NCI-H1694 (cell line): ENCODE measurements around the gene ADAM33.
A peak's percentile ranks its signal among the peaks of the same experiment; 100 is the strongest.

ENCODE experiments used
- DNase-seq: peaks from one replicate; lab custom pipeline; 2025; lab: John Stamatoyannopoulos, UW

The ADAM33 gene

DNA sequence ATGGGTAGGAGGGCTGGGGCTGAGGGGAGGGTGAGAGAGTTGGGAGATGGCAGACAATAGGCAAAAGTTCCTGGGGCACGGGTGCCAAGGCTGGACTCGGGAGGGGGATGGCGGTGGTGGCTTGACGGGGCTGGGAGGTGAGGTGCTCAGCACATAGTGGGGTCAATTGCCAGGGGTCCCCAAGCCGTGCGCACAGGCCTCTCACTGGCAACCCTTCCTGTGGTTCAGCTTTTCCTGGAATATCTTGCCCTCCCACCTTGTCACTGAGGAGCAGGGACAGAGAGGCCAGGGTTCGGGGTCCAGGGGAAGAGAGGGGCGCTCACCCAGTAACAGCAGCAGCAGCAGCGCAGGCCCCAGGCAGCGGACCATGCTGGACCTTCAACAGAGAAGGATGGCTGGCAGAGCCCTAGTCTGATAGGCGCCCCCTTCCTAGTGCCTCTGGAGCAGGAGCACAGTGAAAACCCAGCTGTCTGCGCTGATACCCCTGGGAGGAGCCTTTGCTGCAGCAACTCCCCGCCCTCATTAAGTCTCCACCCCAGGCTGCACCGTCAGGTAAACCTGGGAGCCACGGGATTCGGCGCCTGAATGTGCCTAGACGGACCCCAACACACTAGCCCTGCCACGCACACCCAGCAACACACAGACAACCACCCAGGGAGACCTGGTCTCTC is 18.6 kb downstream of the ADAM33 start, which contains the start of gene GFRA4:
Gene GFRA4 (minus strand): TSS at position 369 of the 671 bp plus-strand sequence. CDS start 0 bp downstream, at position 369.
- DNase-seq, result no peak

DNA sequence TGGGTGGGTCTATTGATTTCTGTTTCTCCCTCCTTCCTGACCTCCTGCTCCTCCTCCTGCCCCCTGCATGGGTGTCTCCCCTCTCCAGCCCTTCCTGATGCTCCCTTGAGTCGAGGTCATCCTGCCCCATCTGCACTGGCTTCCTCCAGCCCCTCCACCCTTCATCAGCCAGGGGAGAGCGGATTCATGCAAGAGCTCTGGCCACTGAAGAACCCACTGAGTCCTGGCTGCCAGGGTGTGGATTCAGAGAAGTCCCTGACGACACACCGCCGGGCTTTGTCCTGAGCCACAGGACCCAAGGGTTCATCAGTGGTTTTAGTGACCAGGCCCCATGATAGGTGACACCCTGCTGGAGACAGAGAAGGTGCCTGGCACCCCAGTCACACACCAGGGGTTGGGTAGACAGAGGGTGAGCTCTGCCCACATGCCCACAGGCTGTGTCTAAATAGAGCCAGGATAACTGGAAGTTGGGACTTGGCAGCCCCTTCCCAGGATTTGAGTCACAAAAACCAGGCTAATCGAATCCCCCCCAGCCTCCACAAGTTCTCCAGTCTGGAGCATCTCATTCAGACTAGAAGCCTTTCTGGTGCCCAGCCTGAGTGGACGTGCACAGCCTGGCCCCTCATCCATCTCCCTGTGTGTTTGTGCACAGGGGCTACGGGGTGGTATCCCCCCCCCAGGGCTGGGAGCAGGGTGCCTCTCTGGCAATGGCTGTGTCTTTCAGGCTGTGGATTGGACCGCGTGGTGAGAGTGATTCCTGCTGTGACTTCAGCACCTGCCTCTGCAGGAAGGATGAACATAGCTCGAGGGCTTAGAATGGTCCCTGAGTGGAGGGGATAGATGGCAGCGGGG is 19.8 kb downstream of the ADAM33 start:
- DNase-seq, result no peak

DNA sequence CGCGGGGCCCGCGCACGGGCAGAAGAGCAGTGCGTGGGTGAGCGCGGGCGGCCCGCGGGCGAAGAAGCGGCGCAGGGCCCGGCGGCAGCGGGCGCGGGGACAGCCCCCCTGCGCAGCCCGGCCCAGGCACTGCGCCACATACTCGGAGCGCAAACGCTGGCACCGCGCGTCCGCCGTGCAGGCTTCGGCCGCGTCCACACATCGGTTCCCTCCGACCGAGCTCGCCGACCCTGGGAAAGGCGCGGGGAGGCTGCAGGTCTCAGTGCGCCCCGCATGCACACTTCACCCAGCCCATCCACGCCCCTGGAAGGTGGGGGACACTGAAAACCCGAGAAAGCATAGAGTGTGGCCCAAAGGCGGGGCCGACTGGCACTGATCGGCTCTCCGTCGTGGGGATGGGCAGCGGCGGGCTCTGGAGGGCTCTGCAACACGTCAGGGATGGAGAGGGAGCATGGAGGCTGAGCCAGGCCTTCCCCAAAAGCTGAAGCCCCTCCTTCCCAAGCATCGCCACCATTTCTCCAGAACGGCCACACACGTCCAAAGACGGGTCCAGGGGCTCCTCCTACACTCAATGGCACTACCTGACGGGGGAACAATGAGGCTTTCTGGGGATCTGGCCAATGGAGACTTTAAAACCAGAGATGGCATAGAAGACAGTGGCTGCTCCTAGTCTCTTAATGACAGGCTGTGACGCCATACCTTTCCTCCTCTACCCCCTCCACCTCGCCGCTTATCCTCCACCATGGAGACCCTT is 20.6 kb downstream of the ADAM33 start:
- DNase-seq, result no peak

DNA sequence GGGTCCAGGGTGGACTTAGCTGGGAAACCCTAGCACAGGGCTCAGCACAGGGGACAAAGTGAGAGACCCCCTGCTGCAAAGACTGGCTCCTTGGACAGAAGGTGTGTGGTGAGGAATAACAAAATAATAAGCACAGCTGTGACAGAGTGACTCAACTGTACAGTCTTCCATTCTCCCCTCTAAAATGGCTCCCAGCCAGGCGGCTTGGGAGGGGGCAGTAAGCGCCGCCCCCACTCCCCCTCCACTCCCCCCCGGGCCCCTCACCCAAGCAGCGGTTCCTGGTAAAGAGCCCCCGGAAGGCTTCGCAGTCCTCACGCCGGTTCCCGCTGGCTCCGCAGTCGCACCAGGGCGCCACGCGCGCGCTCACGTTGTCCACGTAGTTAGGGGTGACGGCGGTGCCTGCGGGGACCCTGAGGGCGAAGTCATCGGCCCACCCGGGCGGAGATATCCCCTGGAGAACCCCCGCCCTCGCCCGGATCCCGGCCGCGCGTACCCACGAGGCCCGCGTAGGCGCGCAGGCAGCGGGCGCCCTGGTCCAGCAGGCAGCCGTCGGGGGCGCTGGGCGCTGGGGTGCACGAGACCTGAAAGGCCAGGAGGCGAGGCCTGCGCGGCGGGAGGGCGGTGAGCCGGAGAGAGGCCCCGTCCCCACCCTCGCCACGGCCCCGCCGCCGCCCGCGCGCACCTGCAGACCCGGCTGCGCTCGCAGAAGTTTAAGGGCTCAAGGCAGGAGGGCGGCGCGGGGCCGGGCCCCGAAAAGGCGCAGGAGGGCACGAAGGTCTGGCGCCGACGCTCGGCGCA is 21.3 kb downstream of the ADAM33 start:
- DNase-seq, result no peak

DNA sequence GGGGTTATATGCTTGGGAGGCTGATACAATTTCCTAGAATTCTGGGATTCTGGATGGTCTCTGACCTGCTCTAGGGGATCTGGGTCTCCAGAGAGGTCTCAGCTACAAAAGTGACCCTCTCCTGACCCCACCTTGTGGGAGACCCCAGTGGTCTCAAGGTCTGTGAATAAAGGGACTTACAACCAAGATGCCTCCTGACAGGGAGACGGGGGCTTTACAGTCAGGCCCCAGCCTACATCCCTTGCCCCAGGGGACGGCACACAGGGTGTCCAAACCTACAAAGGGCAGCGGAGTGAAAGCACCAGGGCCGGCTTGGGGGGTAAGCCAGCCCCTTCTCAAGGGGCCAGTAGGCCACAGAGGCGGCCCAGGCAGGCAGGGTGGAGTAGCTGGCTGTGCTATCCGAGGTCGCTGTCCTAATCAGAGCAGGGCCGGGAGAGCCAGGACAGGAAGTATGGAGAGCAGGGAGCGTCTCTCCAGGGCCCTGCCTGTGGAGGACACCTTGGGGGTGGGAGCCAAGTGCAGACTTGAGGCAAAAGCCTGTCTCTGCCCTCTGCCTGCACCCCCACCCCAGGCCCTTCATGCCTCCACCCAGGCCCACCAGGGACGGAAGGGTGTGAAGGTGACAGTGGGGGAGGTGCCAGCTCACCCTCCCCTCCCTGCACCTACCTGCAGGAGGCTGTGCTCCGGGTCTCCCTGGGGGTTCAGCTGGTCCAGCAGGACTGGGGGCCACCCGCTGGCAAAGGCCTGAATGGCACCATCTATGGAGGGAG is 22.1 kb downstream of the ADAM33 start:
- no peak for DNase-seq

DNA sequence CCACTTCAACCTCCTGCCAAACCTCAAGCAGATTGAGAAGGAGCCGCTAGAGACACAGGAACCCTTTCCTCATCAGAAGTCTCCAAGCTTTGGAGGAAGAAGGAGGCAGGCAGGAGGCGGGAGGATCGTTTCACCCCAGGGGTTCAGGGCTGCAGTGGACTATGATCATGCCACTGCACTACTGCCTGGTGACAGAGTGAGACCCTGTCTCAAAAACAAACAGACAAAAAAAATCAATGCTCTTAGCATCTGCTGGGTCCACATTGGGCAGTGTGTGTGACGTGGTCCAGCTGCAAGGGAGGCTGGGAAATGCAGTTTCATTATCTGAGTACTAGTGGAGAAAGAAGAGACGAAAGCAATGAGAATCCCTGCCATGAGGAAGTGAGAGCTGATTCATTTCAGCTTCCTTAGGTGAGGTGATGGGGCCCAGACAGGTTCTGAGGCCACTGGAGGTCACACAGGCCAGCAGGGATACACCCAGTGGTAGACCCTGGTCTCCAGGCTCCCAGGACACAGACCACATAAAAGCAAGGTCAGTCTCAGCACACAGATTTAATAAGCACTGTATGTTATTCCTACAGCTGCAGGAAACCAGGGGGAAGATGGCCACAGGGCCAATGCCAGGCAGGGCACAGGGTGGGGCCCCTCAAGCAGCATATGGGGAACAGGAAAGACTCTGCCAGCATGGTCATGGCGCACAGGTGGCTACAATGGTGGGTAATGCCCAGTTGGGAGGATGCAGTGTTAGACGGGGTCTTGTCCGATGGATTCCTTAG is 22.9 kb downstream of the ADAM33 start:
- DNase-seq, result no peak

DNA sequence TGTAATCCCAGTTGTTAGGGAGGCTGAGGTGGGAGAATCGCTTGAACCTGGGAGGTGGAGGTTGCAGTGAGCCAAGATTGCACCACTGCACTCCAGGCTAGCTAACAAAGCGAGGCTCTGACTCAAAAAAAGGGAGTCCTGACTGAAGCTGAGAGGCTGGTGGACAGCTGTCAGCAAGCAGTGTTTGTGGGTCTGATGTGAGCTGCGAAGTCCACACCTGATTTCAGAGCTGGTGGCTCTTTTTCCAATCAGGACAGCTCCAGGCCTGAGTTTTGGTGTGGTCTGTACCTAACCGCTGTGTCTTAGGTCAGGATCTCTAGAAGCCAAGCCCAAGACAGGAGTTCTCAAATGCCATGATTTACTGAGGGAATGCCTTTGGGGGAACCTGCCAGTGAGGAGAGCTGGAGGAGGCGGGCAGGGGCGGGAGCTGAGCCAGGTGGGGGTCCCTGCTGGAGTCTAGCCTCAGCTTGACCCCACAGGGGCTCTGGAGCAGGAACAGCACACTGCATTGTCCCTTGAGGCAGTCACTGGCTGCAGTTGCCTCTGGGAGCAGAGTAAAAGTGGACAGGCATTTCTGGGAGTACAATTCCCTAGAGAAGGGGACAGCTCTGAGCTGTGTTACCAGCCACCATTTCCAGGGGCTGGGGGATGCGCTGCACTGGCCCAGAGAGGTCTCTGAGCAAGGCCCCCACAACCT is 23.6 kb downstream of the ADAM33 start:
- DNase-seq, result no peak

DNA sequence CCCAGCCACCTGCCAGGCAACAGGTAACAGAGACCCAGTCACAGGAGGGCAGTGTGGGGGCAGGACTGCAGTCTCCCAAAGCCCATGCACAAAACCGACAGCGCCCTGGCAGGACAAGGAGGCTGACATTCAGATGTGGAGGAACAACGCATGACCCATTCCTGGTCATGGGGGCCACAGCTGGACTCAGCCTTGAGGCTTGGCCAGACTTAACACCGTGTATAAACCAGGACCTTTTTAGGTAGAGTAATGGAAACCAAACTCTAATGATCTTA is 26.7 kb downstream of the ADAM33 start:
- no peak for DNase-seq

DNA sequence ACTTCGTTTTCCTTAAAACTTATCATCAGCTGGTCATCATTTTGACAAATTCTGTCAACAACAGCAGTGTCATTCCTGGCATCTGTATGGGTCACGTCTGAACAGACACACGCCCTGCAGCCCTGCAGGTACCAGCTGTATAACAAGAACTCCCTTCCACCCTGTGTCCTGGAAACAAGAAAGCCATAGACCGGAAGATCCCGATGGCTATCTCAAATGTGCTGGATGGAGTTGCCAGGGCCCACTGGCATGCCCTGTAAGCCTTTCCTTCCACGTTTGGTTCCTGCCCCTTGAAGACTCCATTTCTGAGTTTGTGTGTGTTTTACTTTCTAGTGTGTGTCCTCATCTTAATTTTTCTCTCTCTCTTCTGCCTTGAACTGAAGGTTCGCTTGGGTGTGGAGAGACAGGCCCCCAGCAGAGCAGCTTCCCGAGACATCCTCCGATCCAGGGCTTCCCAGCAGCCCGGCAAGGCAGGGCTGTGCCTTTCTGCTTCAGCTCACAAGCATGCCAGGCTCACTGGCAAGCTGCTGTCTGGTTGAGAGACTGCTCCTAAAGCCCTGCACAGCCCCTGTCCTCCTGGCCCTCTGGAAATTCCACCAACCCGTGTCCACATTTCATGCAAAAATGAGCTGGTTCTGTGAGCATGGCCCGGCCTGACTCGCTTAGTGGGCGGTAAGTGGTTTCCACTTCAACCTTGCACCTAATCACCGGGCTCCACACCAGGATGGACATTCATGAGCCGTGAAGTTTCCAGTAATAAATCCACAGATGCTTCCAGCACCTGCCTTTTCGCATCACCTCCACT is 27.3 kb downstream of the ADAM33 start:
- DNase-seq, result peak; percentile 81

DNA sequence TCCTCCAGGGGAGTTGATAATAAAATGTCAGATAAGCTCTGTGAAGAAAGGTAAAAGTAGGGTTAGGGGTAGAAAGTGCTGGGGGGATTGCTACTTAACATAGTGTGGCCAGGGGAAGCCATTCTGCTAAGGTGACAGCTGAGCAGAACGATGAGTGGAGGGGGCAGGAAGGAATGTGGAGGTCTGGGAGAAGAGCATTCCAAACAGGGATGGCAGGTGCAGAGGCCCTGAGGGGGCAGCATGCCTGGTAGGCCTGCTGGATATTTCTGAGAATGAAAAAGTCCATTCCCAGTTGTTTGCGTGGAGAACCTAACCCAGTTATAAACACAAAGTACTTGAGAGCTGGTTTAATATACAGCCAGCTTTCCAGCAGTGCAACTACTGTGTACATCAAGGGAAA is 27.9 kb downstream of the ADAM33 start:
- no peak for DNase-seq

DNA sequence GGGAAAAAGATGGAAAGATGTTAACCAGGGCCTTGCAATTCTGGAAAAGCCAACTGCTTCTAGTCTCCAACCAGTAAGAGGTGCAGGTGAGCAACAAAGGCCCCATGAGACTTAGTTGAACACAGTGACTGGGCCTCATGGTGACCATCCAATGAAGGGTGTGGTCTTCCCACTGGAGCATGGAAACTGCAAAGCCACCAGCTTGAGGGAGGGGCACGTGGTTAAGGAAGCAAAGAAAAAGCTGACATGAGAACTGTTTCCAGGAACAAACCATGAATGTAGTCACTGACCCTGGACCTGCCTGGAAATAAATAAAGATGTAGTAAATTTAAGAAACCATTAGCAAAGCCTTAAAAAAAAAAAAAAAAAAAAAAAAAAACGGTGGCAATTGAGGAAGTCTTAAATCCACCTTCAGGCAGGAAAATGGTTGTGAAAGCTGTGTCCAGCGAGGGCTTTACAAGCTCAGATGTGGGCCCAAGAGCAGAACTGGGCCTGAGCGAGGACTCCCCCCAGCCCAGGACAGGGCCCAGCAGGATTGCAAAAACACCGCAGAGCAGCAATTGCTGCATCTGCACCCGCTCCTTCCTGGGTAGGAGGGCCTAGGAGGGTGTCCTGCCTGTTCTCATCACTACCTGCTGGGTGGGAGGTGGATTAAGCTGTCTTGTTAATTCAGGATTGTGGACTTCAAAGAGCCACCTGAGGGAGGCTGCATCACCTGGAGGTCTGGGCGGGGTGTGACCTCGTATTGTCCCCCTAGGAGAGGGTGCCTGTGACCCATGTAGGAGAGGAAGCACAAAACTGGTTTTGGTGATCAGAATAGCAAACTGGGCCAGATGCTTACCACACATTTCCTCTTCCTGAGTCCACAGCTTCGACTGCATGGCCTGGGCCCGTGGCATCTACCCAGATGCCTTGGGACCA is 28.9 kb downstream of the ADAM33 start:
- DNase-seq, result no peak

DNA sequence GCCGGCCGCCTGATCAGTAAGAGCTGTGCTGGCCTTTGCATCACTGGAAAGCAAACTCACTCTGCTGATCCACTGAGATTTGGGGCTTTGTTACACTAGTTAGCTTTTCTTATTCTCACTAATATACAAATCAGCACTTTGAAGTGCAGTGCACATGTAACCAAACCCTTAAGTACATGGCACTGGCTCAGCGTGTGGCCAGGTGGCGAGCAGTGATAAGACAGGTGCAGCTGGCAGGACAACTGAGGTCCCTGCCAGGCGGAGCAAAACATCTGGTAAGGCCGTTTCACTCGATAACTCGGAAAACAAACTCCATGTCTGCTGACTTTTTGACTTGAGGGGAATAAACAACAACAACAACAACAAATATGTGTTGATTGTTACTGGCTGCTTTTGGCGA is 29.6 kb downstream of the ADAM33 start:
- DNase-seq, result no peak

DNA sequence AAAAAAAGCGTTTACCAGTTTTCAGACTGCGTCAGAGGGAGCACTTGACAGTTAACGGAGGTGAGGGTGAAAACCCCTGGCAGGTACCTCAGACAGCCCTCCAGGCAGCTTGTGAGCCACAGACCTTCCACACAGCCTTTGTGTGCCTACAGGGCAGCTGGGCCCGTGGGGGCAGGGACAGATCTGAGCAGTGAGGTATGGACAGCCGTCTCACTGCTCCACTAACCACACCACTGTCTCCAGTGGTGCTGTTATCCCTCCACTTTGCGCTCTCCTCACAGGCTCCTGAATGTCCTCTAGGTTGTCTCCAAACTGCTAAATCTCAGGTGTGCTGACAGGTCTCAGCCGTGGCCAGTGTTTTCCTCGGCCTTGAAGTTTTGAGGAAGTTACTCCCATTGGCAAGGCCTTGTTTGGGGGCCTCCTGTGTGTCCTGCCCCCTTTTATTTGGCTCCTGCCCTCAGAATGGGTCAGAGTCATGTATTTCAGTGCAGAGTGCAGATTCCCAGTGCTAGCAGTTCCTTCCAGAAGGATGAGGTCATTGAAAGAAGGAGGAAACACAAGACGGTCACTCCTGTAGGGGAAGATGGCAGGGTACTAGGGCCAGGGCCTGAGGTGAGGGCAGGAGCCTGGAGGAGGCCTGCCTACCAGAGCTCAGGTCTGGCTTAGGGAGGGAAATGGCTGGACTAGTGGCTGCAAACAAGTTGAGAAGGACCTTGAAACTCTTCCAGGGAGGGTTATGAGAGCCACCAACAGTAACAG is 30.4 kb downstream of the ADAM33 start:
- no peak for DNase-seq

DNA sequence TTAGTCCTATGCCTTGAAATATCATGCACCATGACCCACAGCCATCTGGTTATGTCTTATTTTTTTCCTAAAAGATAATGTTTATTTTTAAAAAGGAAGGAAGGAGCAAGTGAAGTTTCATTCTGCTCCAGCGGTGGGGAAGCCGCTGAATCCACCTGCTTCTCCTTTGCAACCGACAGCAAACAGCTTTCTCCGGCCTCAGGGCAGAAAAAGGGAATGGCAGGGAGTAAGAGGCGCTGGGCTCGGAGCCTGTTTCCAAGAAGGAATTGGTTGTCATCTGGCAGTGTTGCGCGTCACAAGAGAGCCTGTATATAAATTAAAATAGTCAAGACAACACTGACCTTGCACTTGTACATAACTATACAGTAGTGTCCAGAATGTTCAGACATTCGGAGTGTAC is 32.9 kb downstream of the ADAM33 start:
- no peak for DNase-seq

DNA sequence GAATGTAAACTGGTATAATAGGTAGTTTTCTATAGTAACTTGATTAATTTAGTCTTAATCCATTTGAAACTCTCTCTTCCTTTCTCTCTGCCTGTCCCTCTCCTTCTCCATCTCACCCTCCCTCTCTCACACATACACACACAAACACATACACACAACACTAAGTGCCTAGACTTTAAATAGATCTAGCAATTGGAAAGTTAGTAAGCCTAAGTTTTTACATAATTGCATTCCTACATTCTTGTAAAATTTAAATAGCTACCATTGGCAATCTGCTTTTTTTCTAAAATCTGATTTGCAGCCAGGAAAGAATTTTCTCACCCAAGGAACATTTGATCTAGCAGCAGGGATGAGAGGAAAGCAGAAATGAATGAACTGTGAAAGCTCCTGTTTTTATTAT is 34.3 kb downstream of the ADAM33 start:
- DNase-seq, result no peak

DNA sequence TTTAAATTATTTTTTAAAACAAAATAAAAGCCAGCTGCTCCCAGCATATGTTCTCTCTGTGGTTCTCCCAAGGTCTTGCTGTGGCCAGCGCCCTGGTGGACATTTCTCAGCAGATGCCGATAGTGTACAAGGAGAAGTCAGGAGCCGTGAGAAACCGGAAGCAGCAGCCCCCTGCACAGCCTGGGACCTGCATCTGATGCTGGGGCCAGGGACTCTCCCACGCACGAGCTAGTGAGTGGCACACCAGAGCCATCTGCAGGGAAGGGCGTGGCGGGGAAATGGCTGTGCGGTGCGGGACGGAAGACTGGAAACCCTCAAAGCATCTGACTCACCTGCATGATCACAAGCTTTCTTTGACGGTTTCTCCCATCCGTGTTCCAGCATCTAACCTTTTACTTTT is 35.2 kb downstream of the ADAM33 start:
- no peak for DNase-seq

DNA sequence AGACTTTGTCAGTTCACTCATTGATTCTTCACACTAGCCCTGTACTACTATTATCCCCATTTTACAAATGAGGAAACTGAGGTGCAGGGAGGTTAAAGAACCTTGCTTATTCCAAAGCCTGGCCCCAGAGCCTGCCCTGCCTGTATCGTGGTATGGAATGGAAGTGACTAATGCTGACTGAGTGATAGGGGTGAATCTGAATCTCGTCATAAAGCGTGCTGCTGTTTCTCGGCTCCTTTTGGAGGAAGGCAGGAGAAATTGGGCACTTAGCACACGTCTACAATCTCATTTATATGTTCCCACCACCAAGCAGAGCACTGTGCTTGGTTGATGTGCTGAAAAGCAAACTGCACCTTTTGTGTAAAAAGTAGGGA is 35.8 kb downstream of the ADAM33 start:
- no peak for DNase-seq
